HepG2 (cell line): ENCODE measurements around the gene CNPY4. TPM values are rescaled to one million over a fixed set of nuclear protein-coding genes. Genes with fewer than 3 reads are reported as not detected.
A peak's percentile ranks its signal among the peaks of the same experiment; 100 is the strongest.

Experiments used
- CENPT ChIP-seq: sonication (generic); formaldehyde crosslinking; IDR thresholded peaks from 2 replicates; pipeline ENCODE4 v1.8.0; 2022; ENCODE audit warnings: low read depth, mild to moderate bottlenecking, moderate library complexity, missing genetic modification reagents
- FOXA1 ChIP-seq, 2 experiments: fragments of 450-650 bp in 1 of 2; sonication (generic) in 1 of 2; formaldehyde crosslinking in 1 of 2; IDR thresholded peaks; 2 replicates each; pipeline versions ENCODE4 v1.4.0 to v1.6.1; 2016 to 2020; ENCODE audit warnings: missing genetic modification reagents in 1 of 2
- FOXK1 ChIP-seq: sonication (generic); formaldehyde crosslinking; IDR thresholded peaks from 2 replicates; pipeline ENCODE4 v1.4.0; 2020; ENCODE audit warnings: low read depth, missing genetic modification reagents, borderline replicate concordance
- FOXK2 ChIP-seq: fragments of 450-650 bp; IDR thresholded peaks from 2 replicates; pipeline ENCODE4 v1.6.1; 2016
- GMEB1 ChIP-seq: sonication (generic); formaldehyde crosslinking; IDR thresholded peaks from 2 replicates; pipeline ENCODE4 v1.5.1; 2020; ENCODE audit warnings: missing genetic modification reagents, mild to moderate bottlenecking, borderline replicate concordance
- HNRNPLL ChIP-seq: fragments of 200-400 bp; formaldehyde crosslinking; IDR thresholded peaks from 2 replicates; pipeline ENCODE4 v1.6.1; 2017; ENCODE audit warnings: mild to moderate bottlenecking, low read depth, low read length; ENCODE audit not compliant: poor library complexity, severe bottlenecking
- KLF6 ChIP-seq: IDR thresholded peaks from 2 replicates; pipeline ENCODE4 v1.8.0; 2016; ENCODE audit warnings: missing biosample characterization, missing genetic modification reagents
- KMT2A ChIP-seq: sonication (generic); formaldehyde crosslinking; IDR thresholded peaks from 2 replicates; pipeline ENCODE4 v1.4.0; 2020; ENCODE audit warnings: missing genetic modification reagents
- LRRFIP1 ChIP-seq: sonication (generic); formaldehyde crosslinking; conservative IDR thresholded peaks from 2 replicates; pipeline ENCODE4 v1.4.0; 2020; ENCODE audit warnings: missing genetic modification reagents
- SSRP1 ChIP-seq: IDR thresholded peaks from 2 replicates; pipeline ENCODE4 v1.6.1; 2016; ENCODE audit warnings: control low read depth
- ZBTB37 ChIP-seq: sonication (generic); formaldehyde crosslinking; IDR thresholded peaks from 2 replicates; pipeline ENCODE4 v1.4.0; 2020; ENCODE audit warnings: mild to moderate bottlenecking, missing genetic modification reagents
- ZC3H13 ChIP-seq: sonication (generic); formaldehyde crosslinking; IDR thresholded peaks from 2 replicates; pipeline ENCODE4 v1.8.1; 2023; ENCODE audit warnings: mild to moderate bottlenecking, missing genetic modification reagents, moderate library complexity
- ZNF251 ChIP-seq: sonication (generic); formaldehyde crosslinking; IDR thresholded peaks from 2 replicates; pipeline ENCODE4 v1.9.0; 2021; ENCODE audit warnings: mild to moderate bottlenecking, missing genetic modification reagents
- ZNF367 ChIP-seq: sonication (generic); formaldehyde crosslinking; IDR thresholded peaks from 2 replicates; pipeline ENCODE4 v1.4.0; 2020; ENCODE audit warnings: missing genetic modification reagents, borderline replicate concordance
- ZNF430 ChIP-seq: sonication (generic); formaldehyde crosslinking; IDR thresholded peaks from 2 replicates; pipeline ENCODE4 v1.9.0; 2021; ENCODE audit warnings: mild to moderate bottlenecking, missing genetic modification reagents
- ZNF605 ChIP-seq: sonication (generic); formaldehyde crosslinking; IDR thresholded peaks from 2 replicates; pipeline ENCODE4 v1.8.0; 2022; ENCODE audit warnings: mild to moderate bottlenecking, missing genetic modification reagents
- ZNF687 ChIP-seq: sonication (generic); formaldehyde crosslinking; IDR thresholded peaks from 2 replicates; pipeline ENCODE4 v1.5.1; 2020; ENCODE audit warnings: mild to moderate bottlenecking, missing genetic modification reagents, moderate library complexity
- ZNF709 ChIP-seq: sonication (generic); formaldehyde crosslinking; IDR thresholded peaks from 2 replicates; pipeline ENCODE4 v1.5.0; 2020; ENCODE audit warnings: mild to moderate bottlenecking, missing genetic modification reagents
- ZNF773 ChIP-seq: sonication (generic); formaldehyde crosslinking; IDR thresholded peaks from 2 replicates; pipeline ENCODE4 v1.4.0; 2020; ENCODE audit warnings: missing genetic modification reagents, borderline replicate concordance
- ZNF782 ChIP-seq: sonication (generic); formaldehyde crosslinking; IDR thresholded peaks from 2 replicates; pipeline ENCODE4 v1.4.0; 2020; ENCODE audit warnings: missing genetic modification reagents, mild to moderate bottlenecking, borderline replicate concordance
- polyA plus RNA-seq, 8 experiments: library from polyadenylated mRNA; depleted of rRNA in 3 of 8; stranded (reverse) in 7 of 8; unstranded in 1 of 8; fragments of >200 nt; fragmentation: Illumina TruSeq in 4 of 8; extraction: Trizol in 4 of 8; gene quantifications; 2 replicates each; pipeline versions ENCODE4 v1.2.1 to v1.2.3, GENCODE V29; 2011 to 2016; ENCODE audit warnings: low read depth in 4 of 8, missing spikeins in 1 of 8, mixed read lengths in 1 of 8; ENCODE audit not compliant: insufficient read depth in 1 of 8
- total RNA-seq, 5 experiments: library from RNA; depleted of rRNA; stranded (reverse); fragments of >200 nt; fragmentation: Illumina TruSeq; extraction: Trizol; gene quantifications; 2 replicates each; pipeline ENCODE4 v1.2.3, GENCODE V29; 2016; ENCODE audit warnings: low read depth in 1 of 5

CNPY4 gene
- total and polyA plus RNA-seq, 2 of the 13 experiments (the other 11 are each of a cell fraction or from before 2014, with no cell fraction given), result 6.2 to 12.7 TPM

- TF ChIP-seq ZNF687 (CRISPR knock-in tag) (peak; percentile 39; the same call in 1 of the 2 replicates), HNRNPLL (no peak), CENPT (no peak), FOXK1 (peak; percentile 25; the same call in 1 of the 2 replicates), ZNF782 (CRISPR knock-in tag) (no peak), LRRFIP1 (CRISPR knock-in tag) (no peak), ZNF605 (peak; percentile 18; the same call in 1 of the 2 replicates), FOXK2 (peak; percentile 94), ZNF430 (CRISPR knock-in tag) (0 out of 2 replicates have a peak, but pooled peaks have one; percentile 51), ZNF367 (CRISPR knock-in tag) (no peak), ZNF251 (CRISPR knock-in tag) (no peak), KMT2A (CRISPR knock-in tag) (no peak), ZBTB37 (no peak), GMEB1 (CRISPR knock-in tag) (0 out of 2 replicates have a peak, but pooled peaks have one; percentile 13), ZC3H13 (CRISPR knock-in tag) (0 out of 2 replicates have a peak, but pooled peaks have one; percentile 51), ZNF773 (no peak), ZNF709 (no peak), FOXA1 (IDR thresholded peaks at IDR 0.05) (no peak), FOXA1 (CRISPR knock-in tag; IDR thresholded peaks at IDR 0.05) (peak; percentile 80), SSRP1 (peak; percentile 79; the same call in 1 of the 2 replicates), KLF6 (no peak)
Measured at GRCh38 chr7:100079024-100079560, 40.3 kb upstream of the CNPY4 start (continued).
